ENCODE measurements around the gene RIOK1.

DNA sequence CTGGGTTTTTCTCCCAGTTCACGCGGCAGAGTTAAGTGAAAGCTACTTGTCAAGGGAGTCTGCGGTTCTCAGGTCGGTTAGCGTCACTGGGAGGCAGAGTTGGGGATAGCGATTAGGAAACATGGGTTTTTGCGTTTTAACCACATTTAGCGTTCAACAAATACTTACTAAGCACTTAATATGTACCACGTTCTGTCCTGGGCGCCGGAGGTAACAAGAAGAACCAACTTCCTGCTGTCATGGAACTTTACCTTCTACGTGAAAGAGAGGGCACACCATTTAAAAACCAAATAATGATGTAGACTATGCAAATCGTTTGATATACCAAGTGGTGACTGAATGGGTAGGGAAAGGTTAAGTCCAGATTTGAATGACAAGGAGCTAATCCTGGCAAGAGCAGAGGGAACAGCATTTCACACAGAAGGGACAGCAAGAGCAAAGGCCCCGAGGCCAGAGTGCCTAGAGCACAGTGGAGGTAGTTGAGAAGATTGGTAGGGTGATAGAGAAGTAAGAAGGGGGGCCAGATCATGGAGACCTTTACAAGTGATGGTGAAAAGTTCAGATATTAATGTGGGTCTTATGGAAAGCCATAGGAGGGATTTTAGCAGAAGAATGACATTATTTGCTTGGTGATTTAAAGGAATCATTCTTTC, 744 bp downstream of the RIOK1 start:
- TF ChIP-seq EZH2phosphoT487 (IDR thresholded peaks at IDR 0.05; ENCODE audit: borderline replicate concordance) = no peak
- no peak for TF ChIP-seq CTCF (IDR thresholded peaks at IDR 0.05 in 2 of 3, conservative IDR thresholded peaks at IDR 0.05 in 1 of 3; ENCODE audit: borderline replicate concordance in 1 of 3, insufficient read depth in 1 of 3, low read depth in 2 of 3, low read length in 2 of 3)
- no peak for TF ChIP-seq ZNF274 (IDR thresholded peaks at IDR 0.05; ENCODE audit: low read depth, low read length)
- no peak for TF ChIP-seq POLR2AphosphoS5 (IDR thresholded peaks at IDR 0.05; ENCODE audit: low read depth, low read length)
- TF ChIP-seq RAD21 (IDR thresholded peaks at IDR 0.05; ENCODE audit: low read depth) = no peak; the same call in 1 of the 2 replicates
- TF ChIP-seq POLR2A (IDR thresholded peaks at IDR 0.05; ENCODE audit: borderline replicate concordance, extremely low read depth, insufficient read depth, insufficient read length) = no peak
- no peak for TF ChIP-seq ZBTB33 (IDR thresholded peaks at IDR 0.05; ENCODE audit: extremely low read depth, insufficient replicate concordance, low read length)
- TF ChIP-seq JUND (IDR thresholded peaks at IDR 0.05) = no peak
